Measurements from ENCODE around the gene FUT7.
A peak's percentile ranks its signal among the peaks of the same experiment; 100 is the strongest.

The FUT7 gene

GRCh38 chr9:137001857-137002645 is 29.8 kb downstream of the FUT7 start:
- no peak overlapping the region for H3K27ac ChIP-seq
- no peaks in the 10 kb centered on the region for H3K36me3 ChIP-seq (ENCODE audit: insufficient read depth)
- H4K20me1 ChIP-seq (ENCODE audit: insufficient read depth), result no peaks in the 10 kb centered on the region
- no peak for TF ChIP-seq CTCF (conservative IDR thresholded peaks at IDR 0.05; ENCODE audit: low read depth, low read length)
- H3K9ac ChIP-seq, result no peak overlapping the region
- H2AFZ ChIP-seq (ENCODE audit: low read depth), result no peak overlapping the region
- H3K4me2 ChIP-seq, result no peak overlapping the region
- no peak overlapping the region for H3K4me3 ChIP-seq (IDR thresholded peaks at IDR 0.05; ENCODE audit: insufficient read depth, low read depth, low read length)
- peaks cover 71% of the 10 kb centered on the region for H3K27me3 ChIP-seq (ENCODE audit: insufficient read depth, low read depth)
- no peaks in the 10 kb centered on the region for H3K79me2 ChIP-seq (ENCODE audit: insufficient read depth, low read depth)
- peaks cover 25% of the 10 kb centered on the region for H3K4me1 ChIP-seq (ENCODE audit: low read depth, poor library complexity, severe bottlenecking)

- no peak overlapping the region; the same call in 1 of the 2 replicates for H2AFZ ChIP-seq (ENCODE audit: low read depth)
- H3K27ac ChIP-seq, result no peak overlapping the region
- no peak for TF ChIP-seq CTCF (conservative IDR thresholded peaks at IDR 0.05; ENCODE audit: low read depth, low read length)
- peak overlapping the region; percentile 55 for H3K4me2 ChIP-seq
- no peaks in the 10 kb centered on the region for H4K20me1 ChIP-seq (ENCODE audit: insufficient read depth)
- H3K27me3 ChIP-seq (ENCODE audit: insufficient read depth, low read depth), result peaks cover 58% of the 10 kb centered on the region
- no peaks in the 10 kb centered on the region for H3K79me2 ChIP-seq (ENCODE audit: insufficient read depth, low read depth)
- H3K4me3 ChIP-seq (IDR thresholded peaks at IDR 0.05; ENCODE audit: insufficient read depth, low read depth, low read length), result no peak overlapping the region
- H3K36me3 ChIP-seq (ENCODE audit: insufficient read depth), result no peaks in the 10 kb centered on the region
- H3K9ac ChIP-seq, result no peak overlapping the region
- H3K4me1 ChIP-seq (ENCODE audit: low read depth, poor library complexity, severe bottlenecking), result peaks cover 25% of the 10 kb centered on the region
These were observed 31.5 kb downstream of the FUT7 start for GRCh38 chr9:137000177-137000930.

GRCh38 chr9:136997830-136998234 is 34.1 kb downstream of the FUT7 start:
- H3K79me2 ChIP-seq (ENCODE audit: insufficient read depth, low read depth), result no peaks in the 10 kb centered on the region
- no peak for TF ChIP-seq CTCF (conservative IDR thresholded peaks at IDR 0.05; ENCODE audit: low read depth, low read length)
- no peak overlapping the region for H3K4me2 ChIP-seq
- H3K27ac ChIP-seq, result no peak overlapping the region
- no peaks in the 10 kb centered on the region for H4K20me1 ChIP-seq (ENCODE audit: insufficient read depth)
- H3K36me3 ChIP-seq (ENCODE audit: insufficient read depth), result no peaks in the 10 kb centered on the region
- peaks cover 43% of the 10 kb centered on the region for H3K27me3 ChIP-seq (ENCODE audit: insufficient read depth, low read depth)
- no peak overlapping the region for H2AFZ ChIP-seq (ENCODE audit: low read depth)
- no peak overlapping the region for H3K4me3 ChIP-seq (IDR thresholded peaks at IDR 0.05; ENCODE audit: insufficient read depth, low read depth, low read length)
- H3K4me1 ChIP-seq (ENCODE audit: low read depth, poor library complexity, severe bottlenecking), result peaks cover 31% of the 10 kb centered on the region
- H3K9ac ChIP-seq, result no peak overlapping the region

GRCh38 chr9:136997371-136997770 is 34.5 kb downstream of the FUT7 start:
- H3K4me1 ChIP-seq (ENCODE audit: low read depth, poor library complexity, severe bottlenecking), result peaks cover 31% of the 10 kb centered on the region
- peaks cover 38% of the 10 kb centered on the region for H3K27me3 ChIP-seq (ENCODE audit: insufficient read depth, low read depth)
- no peaks in the 10 kb centered on the region for H4K20me1 ChIP-seq (ENCODE audit: insufficient read depth)
- no peak overlapping the region for H2AFZ ChIP-seq (ENCODE audit: low read depth)
- no peak for TF ChIP-seq CTCF (conservative IDR thresholded peaks at IDR 0.05; ENCODE audit: low read depth, low read length)
- H3K9ac ChIP-seq, result no peak overlapping the region
- no peaks in the 10 kb centered on the region for H3K79me2 ChIP-seq (ENCODE audit: insufficient read depth, low read depth)
- H3K4me3 ChIP-seq (IDR thresholded peaks at IDR 0.05; ENCODE audit: insufficient read depth, low read depth, low read length), result no peak overlapping the region
- no peak overlapping the region for H3K4me2 ChIP-seq
- H3K27ac ChIP-seq, result no peak overlapping the region
- no peaks in the 10 kb centered on the region for H3K36me3 ChIP-seq (ENCODE audit: insufficient read depth)

Measured in KMS-11 (cell line).